ENCODE data around the gene ST8SIA2.

DNA sequence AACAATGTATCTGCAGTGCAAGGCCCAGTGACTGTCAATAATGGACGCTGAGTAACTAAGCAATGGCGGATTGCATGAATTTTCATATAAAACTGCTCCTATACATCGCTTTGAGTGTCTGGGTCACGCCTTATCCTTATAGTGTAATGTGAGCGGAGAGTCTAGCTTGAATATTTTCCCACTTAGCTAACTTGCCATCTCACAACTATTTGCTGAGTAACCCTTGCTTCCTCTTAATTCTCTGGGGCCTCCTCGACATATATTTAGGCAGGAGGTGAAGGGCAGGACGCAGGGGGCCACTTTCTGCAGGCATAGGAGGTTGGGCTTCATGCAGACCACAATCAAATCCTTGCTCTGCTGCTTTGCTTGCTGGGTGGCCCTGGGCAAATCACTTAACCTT is 24.0 kb downstream of the ST8SIA2 start:
- TF ChIP-seq, protein P1, sequence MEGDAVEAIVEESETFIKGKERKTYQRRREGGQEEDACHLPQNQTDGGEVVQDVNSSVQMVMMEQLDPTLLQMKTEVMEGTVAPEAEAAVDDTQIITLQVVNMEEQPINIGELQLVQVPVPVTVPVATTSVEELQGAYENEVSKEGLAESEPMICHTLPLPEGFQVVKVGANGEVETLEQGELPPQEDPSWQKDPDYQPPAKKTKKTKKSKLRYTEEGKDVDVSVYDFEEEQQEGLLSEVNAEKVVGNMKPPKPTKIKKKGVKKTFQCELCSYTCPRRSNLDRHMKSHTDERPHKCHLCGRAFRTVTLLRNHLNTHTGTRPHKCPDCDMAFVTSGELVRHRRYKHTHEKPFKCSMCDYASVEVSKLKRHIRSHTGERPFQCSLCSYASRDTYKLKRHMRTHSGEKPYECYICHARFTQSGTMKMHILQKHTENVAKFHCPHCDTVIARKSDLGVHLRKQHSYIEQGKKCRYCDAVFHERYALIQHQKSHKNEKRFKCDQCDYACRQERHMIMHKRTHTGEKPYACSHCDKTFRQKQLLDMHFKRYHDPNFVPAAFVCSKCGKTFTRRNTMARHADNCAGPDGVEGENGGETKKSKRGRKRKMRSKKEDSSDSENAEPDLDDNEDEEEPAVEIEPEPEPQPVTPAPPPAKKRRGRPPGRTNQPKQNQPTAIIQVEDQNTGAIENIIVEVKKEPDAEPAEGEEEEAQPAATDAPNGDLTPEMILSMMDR (conservative IDR thresholded peaks at IDR 0.05; ENCODE audit: low read depth, low read length), result no peak
- no peak for TF ChIP-seq EZH2 (IDR thresholded peaks at IDR 0.05; ENCODE audit: borderline replicate concordance, low read depth, low read length, poor library complexity, severe bottlenecking)

Measured in A673 (cell line).